ENCODE measurements around the gene FTO.

DNA sequence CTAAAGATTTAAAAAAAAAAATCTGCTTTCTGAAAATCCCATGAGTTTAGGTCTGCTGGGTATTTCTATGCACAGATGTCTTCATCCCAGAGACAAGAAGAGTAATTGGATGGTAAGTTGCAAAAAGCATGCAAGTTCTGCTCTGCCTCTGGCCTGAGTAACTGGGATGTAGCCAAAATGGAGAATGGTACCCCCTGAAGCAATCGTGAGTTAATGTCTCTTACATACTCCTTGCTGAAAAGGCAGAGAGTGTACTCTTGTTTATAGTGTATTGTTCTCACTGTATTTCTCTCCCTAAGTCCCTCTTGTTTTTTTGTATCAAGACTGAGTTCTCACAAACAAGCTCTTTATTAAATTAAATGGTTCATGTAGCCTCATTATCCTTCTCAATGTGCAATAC is 323.6 kb downstream of the FTO start:
- TF ChIP-seq CTCF (IDR thresholded peaks at IDR 0.05) (no peak), POLR2A (IDR thresholded peaks at IDR 0.05) (no peak)

All from prostate gland (tissue), 2 donors.